ENCODE data around the gene CMBL.
A peak's percentile ranks its signal among the peaks of the same experiment; 100 is the strongest.
"Not testable (repeated sequence)": the region's sequence is repeated elsewhere in the genome, so short reads cannot be mapped to it uniquely, and the experiment has no call there.

Gene CMBL

GRCh38 chr5:10307206-10308148 lies at the start of gene CMBL:
TSS of gene CMBL (minus strand) at chr5:10307902. CDS start at chr5:10290762, 17,140 bp downstream.
- DNase-seq = peak; percentile 22

- no peak for DNase-seq
These were observed 47.6 kb upstream of the CMBL start for GRCh38 chr5:10355071-10355889.

GRCh38 chr5:10354048-10354872 lies 46.6 kb upstream of the CMBL start:
- DNase-seq = peak; percentile 56

- peak; percentile 95 for DNase-seq
These were observed 45.7 kb upstream of the CMBL start, which contains the start of gene MARCHF6 for GRCh38 chr5:10353241-10354047. TSS of gene MARCHF6 (plus strand) at chr5:10353695. CDS start at chr5:10353899, 204 bp downstream.

- peak; percentile 25 for DNase-seq
These were observed 44.9 kb upstream of the CMBL start for GRCh38 chr5:10352430-10353240.

- no peak for DNase-seq
These were observed 44.2 kb upstream of the CMBL start for GRCh38 chr5:10351919-10352318.

GRCh38 chr5:10351199-10351905 lies 43.6 kb upstream of the CMBL start:
- no peak for DNase-seq

- DNase-seq = no peak
These were observed 40.6 kb upstream of the CMBL start for GRCh38 chr5:10348258-10348657.

GRCh38 chr5:10344461-10345106 lies 36.9 kb upstream of the CMBL start:
- not testable (repeated sequence) for DNase-seq

GRCh38 chr5:10343486-10343885 lies 35.8 kb upstream of the CMBL start:
- DNase-seq = no peak

- no peak for DNase-seq
These were observed 32.3 kb upstream of the CMBL start for GRCh38 chr5:10339958-10340357.

- DNase-seq = no peak
These were observed 31.5 kb upstream of the CMBL start for GRCh38 chr5:10339058-10339811.

GRCh38 chr5:10338686-10339057 lies 31.0 kb upstream of the CMBL start:
- DNase-seq = no peak

GRCh38 chr5:10337986-10338385 lies 30.3 kb upstream of the CMBL start:
- no peak for DNase-seq

GRCh38 chr5:10337107-10337506 lies 29.4 kb upstream of the CMBL start:
- DNase-seq = no peak

- DNase-seq = no peak
These were observed 28.2 kb upstream of the CMBL start for GRCh38 chr5:10335711-10336470.

- no peak for DNase-seq
These were observed 27.1 kb upstream of the CMBL start for GRCh38 chr5:10334831-10335230.

Measured in activated CD8-positive, alpha-beta memory T cell treated with anti-CD3 and anti-CD28 coated beads, Interleukin-2, amount 50 U/mL, for 4 hours (primary cell).